H1 (cell line): ENCODE measurements around the gene SBNO2. TPM values are rescaled to one million over a fixed set of nuclear protein-coding genes. Genes with fewer than 3 reads are reported as not detected.

ENCODE experiments used
- CHD7 ChIP-seq: fragments of 300-600 bp; sonication (generic); IDR thresholded peaks from 2 replicates; pipeline ENCODE4 v1.7.1; 2012; ENCODE audit warnings: low read length, moderate library complexity, mild to moderate bottlenecking, inconsistent platforms; ENCODE audit not compliant: insufficient replicate concordance
- GABPA ChIP-seq: IDR thresholded peaks from 2 replicates; pipeline ENCODE4 v1.6.1; 2011; ENCODE audit warnings: mild to moderate bottlenecking, low read length, moderate library complexity, borderline replicate concordance; ENCODE audit not compliant: insufficient read depth
- JUN ChIP-seq: IDR thresholded peaks from 2 replicates; pipeline ENCODE4 v1.6.1; 2011; ENCODE audit warnings: low read depth, mild to moderate bottlenecking, improper control_type of control experiment, low read length
- polyA plus RNA-seq, 7 experiments: library from polyadenylated mRNA; depleted of rRNA in 3 of 7; stranded (reverse) in 5 of 7; unstranded in 2 of 7; fragments of >200 nt in 5 of 7; fragments of 200-250 nt in 2 of 7; gene quantifications; 1 replicate in 5 of 7; 2 replicates in 1 of 7; 4 replicates in 1 of 7; pipeline versions ENCODE4 v1.2.1 to v1.2.3, GENCODE V29; 2011 to 2013; ENCODE audit warnings: missing spikeins in 2 of 7, mixed read lengths in 2 of 7
- total RNA-seq: library from RNA; stranded (reverse); fragmentation: NEBNext Ultra II Directional; extraction: Animal tissue kit (Norgen Biotek cat#: 25700); gene quantifications from 2 replicates; pipeline ENCODE4 v1.2.1, GENCODE V29; 2021

Gene SBNO2
- total and polyA plus RNA-seq, 2 of the 8 experiments (the other 6 are each of a cell fraction or from before 2014, with no cell fraction given), result 12.2 to 31.4 TPM

- TF ChIP-seq CHD7 (no peak), GABPA (no peak), JUN (no peak)
These were observed 30.2 kb downstream of the SBNO2 start (continued) for GRCh38 chr19:1143828-1144399.
